ENCODE measurements around the gene DUSP6.

The DUSP6 gene

GRCh38 chr12:89349814-89350213 lies 2.5 kb downstream of the DUSP6 start:
- FAIRE-seq (no peak), DNase-seq (ENCODE audit: insufficient read length) (no peak)
- no peak for TF ChIP-seq TAF1 (IDR thresholded peaks at IDR 0.05; ENCODE audit: borderline replicate concordance, low read depth, low read length)
- no peak for TF ChIP-seq POLR2A (IDR thresholded peaks at IDR 0.05; ENCODE audit: low read depth, low read length)
- no peak for TF ChIP-seq POLR2AphosphoS5 (IDR thresholded peaks at IDR 0.05; ENCODE audit: low read depth, low read length)

- FAIRE-seq (no peak), DNase-seq (ENCODE audit: insufficient read length) (no peak)
- TF ChIP-seq POLR2AphosphoS5 (IDR thresholded peaks at IDR 0.05; ENCODE audit: low read depth, low read length) = no peak
- TF ChIP-seq TAF1 (IDR thresholded peaks at IDR 0.05; ENCODE audit: borderline replicate concordance, low read depth, low read length) = no peak
- TF ChIP-seq POLR2A (IDR thresholded peaks at IDR 0.05; ENCODE audit: low read depth, low read length) = no peak
Observed at GRCh38 chr12:89348894-89349699, 3.2 kb downstream of the DUSP6 start.

- no peak for DNase-seq (ENCODE audit: insufficient read length)
- no peak for TF ChIP-seq TAF1 (IDR thresholded peaks at IDR 0.05; ENCODE audit: borderline replicate concordance, low read depth, low read length)
- no peak for TF ChIP-seq POLR2A (IDR thresholded peaks at IDR 0.05; ENCODE audit: low read depth, low read length)
- no peak for TF ChIP-seq POLR2AphosphoS5 (IDR thresholded peaks at IDR 0.05; ENCODE audit: low read depth, low read length)
- FAIRE-seq = no peak
Observed at GRCh38 chr12:89347325-89347829, 4.9 kb downstream of the DUSP6 start.

GRCh38 chr12:89346741-89347324 lies 5.5 kb downstream of the DUSP6 start:
- no peak for DNase-seq (ENCODE audit: insufficient read length)

GRCh38 chr12:89345830-89346740 lies 6.2 kb downstream of the DUSP6 start:
- TF ChIP-seq POLR2A (IDR thresholded peaks at IDR 0.05; ENCODE audit: low read depth, low read length) = no peak
- no peak for TF ChIP-seq TAF1 (IDR thresholded peaks at IDR 0.05; ENCODE audit: borderline replicate concordance, low read depth, low read length)
- TF ChIP-seq POLR2AphosphoS5 (IDR thresholded peaks at IDR 0.05; ENCODE audit: low read depth, low read length) = 0 out of 2 replicates have a peak, but pooled peaks have one; percentile 19
- DNase-seq (ENCODE audit: insufficient read length) (peak; percentile 41), FAIRE-seq (peak; percentile 91)

More at GRCh38 chr12:89346741-89347324, 5.5 kb downstream of the DUSP6 start:
- TF ChIP-seq TAF1 (IDR thresholded peaks at IDR 0.05; ENCODE audit: borderline replicate concordance, low read depth, low read length) (no peak), POLR2A (IDR thresholded peaks at IDR 0.05; ENCODE audit: low read depth, low read length) (no peak), POLR2AphosphoS5 (IDR thresholded peaks at IDR 0.05; ENCODE audit: low read depth, low read length) (no peak)
- FAIRE-seq = no peak

GRCh38 chr12:89345376-89345775 lies 6.9 kb downstream of the DUSP6 start:
- FAIRE-seq (no peak), DNase-seq (ENCODE audit: insufficient read length) (no peak)
- no peak for TF ChIP-seq TAF1 (IDR thresholded peaks at IDR 0.05; ENCODE audit: borderline replicate concordance, low read depth, low read length)
- TF ChIP-seq POLR2A (IDR thresholded peaks at IDR 0.05; ENCODE audit: low read depth, low read length) = no peak
- no peak for TF ChIP-seq POLR2AphosphoS5 (IDR thresholded peaks at IDR 0.05; ENCODE audit: low read depth, low read length)

GRCh38 chr12:89344862-89345202 lies 7.5 kb downstream of the DUSP6 start:
- TF ChIP-seq POLR2AphosphoS5 (IDR thresholded peaks at IDR 0.05; ENCODE audit: low read depth, low read length) (no peak), TAF1 (IDR thresholded peaks at IDR 0.05; ENCODE audit: borderline replicate concordance, low read depth, low read length) (no peak), POLR2A (IDR thresholded peaks at IDR 0.05; ENCODE audit: low read depth, low read length) (no peak)
- DNase-seq (ENCODE audit: insufficient read length) = no peak
- FAIRE-seq = no peak

GRCh38 chr12:89344043-89344861 lies 8.0 kb downstream of the DUSP6 start:
- TF ChIP-seq POLR2A (IDR thresholded peaks at IDR 0.05; ENCODE audit: low read depth, low read length) (no peak), TAF1 (IDR thresholded peaks at IDR 0.05; ENCODE audit: borderline replicate concordance, low read depth, low read length) (no peak), POLR2AphosphoS5 (IDR thresholded peaks at IDR 0.05; ENCODE audit: low read depth, low read length) (no peak)
- FAIRE-seq = no peak
- no peak for DNase-seq (ENCODE audit: insufficient read length)

- no peak for DNase-seq (ENCODE audit: insufficient read length)
- TF ChIP-seq POLR2A (IDR thresholded peaks at IDR 0.05; ENCODE audit: low read depth, low read length) (no peak), POLR2AphosphoS5 (IDR thresholded peaks at IDR 0.05; ENCODE audit: low read depth, low read length) (no peak), TAF1 (IDR thresholded peaks at IDR 0.05; ENCODE audit: borderline replicate concordance, low read depth, low read length) (no peak)
- FAIRE-seq = no peak
Observed at GRCh38 chr12:89343127-89343526, 9.2 kb downstream of the DUSP6 start.

- no peak for FAIRE-seq
- no peak for TF ChIP-seq POLR2A (IDR thresholded peaks at IDR 0.05; ENCODE audit: low read depth, low read length)
- TF ChIP-seq TAF1 (IDR thresholded peaks at IDR 0.05; ENCODE audit: borderline replicate concordance, low read depth, low read length) = no peak
- TF ChIP-seq POLR2AphosphoS5 (IDR thresholded peaks at IDR 0.05; ENCODE audit: low read depth, low read length) = no peak
- DNase-seq (ENCODE audit: insufficient read length) = no peak
Observed at GRCh38 chr12:89340861-89341260, 11.4 kb downstream of the DUSP6 start.
